ENCODE measurements around the gene PAPPA2.
"Not testable (repeated sequence)": the region's sequence is repeated elsewhere in the genome, so short reads cannot be mapped to it uniquely, and the experiment has no call there.

The PAPPA2 gene

DNA sequence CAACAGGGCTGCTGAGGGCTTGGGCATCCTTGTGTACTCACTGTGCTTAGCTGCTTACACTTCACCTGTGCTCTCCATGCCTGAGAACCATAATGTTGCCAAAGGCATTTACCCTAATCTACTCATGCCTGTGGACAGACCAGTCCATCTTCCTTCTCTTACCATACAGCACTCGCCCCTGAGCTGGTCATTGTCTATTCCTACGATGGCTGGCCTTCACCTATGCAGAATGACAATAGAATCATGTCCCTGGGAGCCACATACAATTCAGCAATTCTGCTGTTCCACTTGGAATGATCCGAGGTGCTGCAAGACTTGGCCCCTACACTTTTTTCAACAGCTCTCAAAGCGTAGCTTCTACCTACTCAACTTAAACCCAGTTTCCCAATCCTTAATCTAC is 96.5 kb downstream of the PAPPA2 start:
- Histone ChIP-seq H3K9ac (ENCODE audit: low read length) (no peak overlapping the region), H2AFZ (ENCODE audit: low read depth, low read length) (no peak overlapping the region), H3K9me3 (ENCODE audit: insufficient read depth, low read length) (no peaks in the 10 kb centered on the region), H3K27ac (ENCODE audit: low read length) (no peak overlapping the region), H4K20me1 (ENCODE audit: insufficient read depth, low read length) (no peaks in the 10 kb centered on the region), H3K4me3 (ENCODE audit: low read length) (no peak overlapping the region), H3K4me2 (ENCODE audit: low read length) (no peak overlapping the region), H3K36me3 (replicated peaks; ENCODE audit: low read depth, low read length) (no peaks in the 10 kb centered on the region), H3K27me3 (ENCODE audit: low read depth, low read length) (peaks cover 36% of the 10 kb centered on the region), H3K79me2 (ENCODE audit: low read length) (no peaks in the 10 kb centered on the region), H3K4me1 (ENCODE audit: low read length) (no peaks in the 10 kb centered on the region)
- TF ChIP-seq, protein P1, sequence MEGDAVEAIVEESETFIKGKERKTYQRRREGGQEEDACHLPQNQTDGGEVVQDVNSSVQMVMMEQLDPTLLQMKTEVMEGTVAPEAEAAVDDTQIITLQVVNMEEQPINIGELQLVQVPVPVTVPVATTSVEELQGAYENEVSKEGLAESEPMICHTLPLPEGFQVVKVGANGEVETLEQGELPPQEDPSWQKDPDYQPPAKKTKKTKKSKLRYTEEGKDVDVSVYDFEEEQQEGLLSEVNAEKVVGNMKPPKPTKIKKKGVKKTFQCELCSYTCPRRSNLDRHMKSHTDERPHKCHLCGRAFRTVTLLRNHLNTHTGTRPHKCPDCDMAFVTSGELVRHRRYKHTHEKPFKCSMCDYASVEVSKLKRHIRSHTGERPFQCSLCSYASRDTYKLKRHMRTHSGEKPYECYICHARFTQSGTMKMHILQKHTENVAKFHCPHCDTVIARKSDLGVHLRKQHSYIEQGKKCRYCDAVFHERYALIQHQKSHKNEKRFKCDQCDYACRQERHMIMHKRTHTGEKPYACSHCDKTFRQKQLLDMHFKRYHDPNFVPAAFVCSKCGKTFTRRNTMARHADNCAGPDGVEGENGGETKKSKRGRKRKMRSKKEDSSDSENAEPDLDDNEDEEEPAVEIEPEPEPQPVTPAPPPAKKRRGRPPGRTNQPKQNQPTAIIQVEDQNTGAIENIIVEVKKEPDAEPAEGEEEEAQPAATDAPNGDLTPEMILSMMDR (IDR thresholded peaks at IDR 0.05; ENCODE audit: low read depth, low read length): no peak

DNA sequence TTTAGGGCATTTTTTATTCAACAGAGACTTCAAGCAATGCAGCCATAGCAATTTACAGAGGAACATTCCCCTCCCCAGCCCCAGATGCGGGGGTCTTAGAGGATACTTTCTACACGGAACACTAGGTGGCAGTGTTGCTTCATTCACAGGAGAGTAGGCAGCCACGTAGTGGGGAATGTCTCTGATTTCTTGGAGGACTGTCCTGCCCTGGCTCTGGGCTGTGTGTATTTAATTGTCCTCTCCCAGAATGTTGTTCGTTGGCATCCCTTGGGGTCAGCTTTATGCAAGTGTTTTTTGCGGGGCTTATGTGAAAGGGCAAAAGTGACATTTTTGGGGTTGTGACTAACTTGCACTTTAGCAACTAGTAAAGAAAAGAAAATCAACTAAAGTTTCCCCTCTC is 96.9 kb downstream of the PAPPA2 start:
- Histone ChIP-seq H3K4me1 (ENCODE audit: low read length) (no peaks in the 10 kb centered on the region), H3K27me3 (ENCODE audit: low read depth, low read length) (peaks cover 33% of the 10 kb centered on the region), H3K79me2 (ENCODE audit: low read length) (no peaks in the 10 kb centered on the region), H3K4me2 (ENCODE audit: low read length) (no peak overlapping the region), H3K27ac (ENCODE audit: low read length) (no peak overlapping the region), H3K36me3 (replicated peaks; ENCODE audit: low read depth, low read length) (no peaks in the 10 kb centered on the region), H4K20me1 (ENCODE audit: insufficient read depth, low read length) (no peaks in the 10 kb centered on the region), H3K9ac (ENCODE audit: low read length) (no peak overlapping the region), H3K9me3 (ENCODE audit: insufficient read depth, low read length) (no peaks in the 10 kb centered on the region), H3K4me3 (ENCODE audit: low read length) (no peak overlapping the region), H2AFZ (ENCODE audit: low read depth, low read length) (no peak overlapping the region)
- TF ChIP-seq, protein P1 (IDR thresholded peaks at IDR 0.05; ENCODE audit: low read depth, low read length): peak; percentile 98
- TF ChIP-seq EZH2phosphoT487 (IDR thresholded peaks at IDR 0.05; ENCODE audit: low read depth): no peak

DNA sequence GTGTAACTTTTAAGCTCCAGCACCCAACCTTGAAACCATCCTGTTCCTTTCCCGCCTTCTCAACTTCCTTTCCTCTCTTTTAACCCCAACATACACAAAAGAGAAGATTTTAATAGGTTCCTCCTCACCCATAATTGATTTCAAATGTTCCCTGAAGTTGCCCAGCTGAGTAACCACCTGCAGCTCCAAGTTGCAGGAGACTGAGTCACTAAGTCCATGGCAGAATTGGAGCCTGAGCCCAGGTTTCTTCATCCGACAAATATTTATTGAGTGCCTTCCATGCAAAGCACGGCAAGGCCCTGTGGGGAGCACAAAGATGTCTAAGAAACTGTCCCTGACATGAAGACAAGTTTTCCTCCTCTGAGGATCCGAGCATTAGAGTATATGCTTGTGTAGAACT is 97.7 kb downstream of the PAPPA2 start:
- Histone ChIP-seq H3K27ac (ENCODE audit: low read length) (no peak overlapping the region), H3K4me3 (ENCODE audit: low read length) (no peak overlapping the region), H3K36me3 (replicated peaks; ENCODE audit: low read depth, low read length) (no peaks in the 10 kb centered on the region), H3K4me2 (ENCODE audit: low read length) (no peak overlapping the region), H4K20me1 (ENCODE audit: insufficient read depth, low read length) (no peaks in the 10 kb centered on the region), H3K27me3 (ENCODE audit: low read depth, low read length) (peaks cover 24% of the 10 kb centered on the region), H3K79me2 (ENCODE audit: low read length) (no peaks in the 10 kb centered on the region), H3K9me3 (ENCODE audit: insufficient read depth, low read length) (no peaks in the 10 kb centered on the region), H2AFZ (ENCODE audit: low read depth, low read length) (no peak overlapping the region), H3K9ac (ENCODE audit: low read length) (no peak overlapping the region), H3K4me1 (ENCODE audit: low read length) (no peaks in the 10 kb centered on the region)
- TF ChIP-seq, protein P1 (IDR thresholded peaks at IDR 0.05; ENCODE audit: low read depth, low read length): no peak
- TF ChIP-seq EZH2phosphoT487 (IDR thresholded peaks at IDR 0.05; ENCODE audit: low read depth): no peak

DNA sequence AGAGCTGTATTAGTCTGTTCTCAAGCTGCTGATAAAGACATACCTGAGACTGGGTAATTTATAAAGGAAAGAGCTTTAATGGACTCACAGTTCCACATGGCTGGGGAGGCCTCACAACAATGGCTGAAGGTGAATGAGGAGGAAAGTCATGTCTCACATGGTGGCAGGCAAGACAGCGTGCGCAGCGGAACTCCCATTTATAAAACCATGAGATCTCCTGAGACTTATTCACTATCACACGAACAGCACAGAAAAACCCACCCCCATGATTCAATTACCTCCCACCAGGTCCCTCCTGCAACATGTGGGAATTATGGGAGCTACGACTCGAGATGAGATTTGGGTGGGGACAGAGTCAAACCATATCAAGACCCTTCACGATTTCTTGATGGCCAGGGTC is 98.8 kb downstream of the PAPPA2 start:
- not testable (repeated sequence) for H3K36me3 ChIP-seq (replicated peaks; ENCODE audit: low read depth, low read length); H3K4me2 ChIP-seq (ENCODE audit: low read length); H3K9me3 ChIP-seq (ENCODE audit: insufficient read depth, low read length); H3K4me3 ChIP-seq (ENCODE audit: low read length); H3K4me1 ChIP-seq (ENCODE audit: low read length); H2AFZ ChIP-seq (ENCODE audit: low read depth, low read length); H3K27ac ChIP-seq (ENCODE audit: low read length); H3K9ac ChIP-seq (ENCODE audit: low read length); H3K79me2 ChIP-seq (ENCODE audit: low read length); H4K20me1 ChIP-seq (ENCODE audit: insufficient read depth, low read length)
- peaks cover 20% of the 10 kb centered on the region for H3K27me3 ChIP-seq (ENCODE audit: low read depth, low read length)

Measured in OCI-LY3 (cell line).